Kidney (tissue), 14 donors: ENCODE data around the gene SOX15. TPM values are rescaled to one million over a fixed set of nuclear protein-coding genes. Genes with fewer than 3 reads are reported as not detected.

Experiments
- DNase-seq, 5 donors: peaks; one replicate each; pipeline ENCODE4 v3.0.0-alpha.2; 2013 to 2020
- FAIRE-seq: peaks from 2 replicates; lab custom pipeline; 2012; peaks lifted over from hg19 to GRCh38; lab: Jason Lieb, UNC
- H3K27ac ChIP-seq, 2 donors: one replicate each; pipeline ENCODE4 v1.7.0; 2013; ENCODE audit warnings: low read depth in 2 of 2, low read length in 2 of 2, inconsistent platforms in 1 of 2
- H3K27me3 ChIP-seq: one replicate; pipeline ENCODE4 v1.7.1; 2013; ENCODE audit warnings: low read length, inconsistent platforms; ENCODE audit not compliant: control insufficient read depth, insufficient read depth
- H3K36me3 ChIP-seq, 3 donors: one replicate each; pipeline versions ENCODE4 v1.7.0 to v1.7.1; 2013; ENCODE audit warnings: low read length in 3 of 3, control low read depth in 1 of 3, inconsistent platforms in 1 of 3; ENCODE audit not compliant: insufficient read depth in 3 of 3, control insufficient read depth in 2 of 3
- H3K4me1 ChIP-seq, 3 donors: one replicate each; pipeline versions ENCODE4 v1.7.0 to v1.7.1; 2013; ENCODE audit warnings: low read length in 3 of 3, inconsistent platforms in 1 of 3, low read depth in 1 of 3; ENCODE audit not compliant: control insufficient read depth in 2 of 3, insufficient read depth in 2 of 3
- H3K4me3 ChIP-seq, 3 donors: one replicate each; pipeline versions ENCODE4 v1.7.0 to v1.8.1; 2013; ENCODE audit warnings: low read length in 3 of 3, control low read depth in 1 of 3, inconsistent platforms in 1 of 3
- H3K9ac ChIP-seq, 3 donors: one replicate each; pipeline versions ENCODE4 v1.7.0 to v1.7.1; 2013; ENCODE audit warnings: low read length in 3 of 3, control low read depth in 1 of 3, inconsistent platforms in 1 of 3
- H3K9me3 ChIP-seq, 3 donors: one replicate each; pipeline versions ENCODE4 v1.7.0 to v1.7.1; 2013; ENCODE audit warnings: low read length in 3 of 3, control low read depth in 1 of 3, inconsistent platforms in 1 of 3; ENCODE audit not compliant: control insufficient read depth in 2 of 3, insufficient read depth in 1 of 3
- intact Hi-C: fragments of 100-400 bp; cut with DNase I; formaldehyde crosslinking; loops from one replicate; pipeline ENCODE4 v1.11.1; 2022
- polyA plus RNA-seq: library from polyadenylated mRNA; stranded (reverse); fragments of 350-450 nt; fragmentation: Illumina TruSeq; extraction: RNeasy Lipid Tissue Mini Kit (QIAGEN cat#74804); gene quantifications from one replicate; pipeline ENCODE4 v1.2.3, GENCODE V29; 2014; ENCODE audit warnings: low read depth, low replicate concordance; ENCODE audit not compliant: insufficient read depth
- total RNA-seq: library from RNA; stranded (reverse); fragmentation: NEBNext Ultra II Directional; extraction: Animal tissue kit (Norgen Biotek cat#: 25700); gene quantifications from one replicate; pipeline ENCODE4 v1.2.1, GENCODE V29; 2021
- TF ChIP-seq, protein P1 (sequence below): IDR thresholded peaks from 3 replicates; pipeline ENCODE4 v1.5.1; 2012; ENCODE audit warnings: mild to moderate bottlenecking, moderate library complexity, borderline replicate concordance; ENCODE audit not compliant: insufficient read depth; ENCODE audit errors: extremely low read depth
- donor health status: control.
- donor health status: control.
- donor health status: control.
- donor health status: control.
- donor health status: control.
- donor health status: DM: yes; HTN: yes; CAD: no.
- donor health status: Normal renal cell carcinoma (clear cell type).

SOX15 gene
- total and polyA plus RNA-seq, 2 donors from 2014 or later, result 0.80 to 0.88 TPM

DNA sequence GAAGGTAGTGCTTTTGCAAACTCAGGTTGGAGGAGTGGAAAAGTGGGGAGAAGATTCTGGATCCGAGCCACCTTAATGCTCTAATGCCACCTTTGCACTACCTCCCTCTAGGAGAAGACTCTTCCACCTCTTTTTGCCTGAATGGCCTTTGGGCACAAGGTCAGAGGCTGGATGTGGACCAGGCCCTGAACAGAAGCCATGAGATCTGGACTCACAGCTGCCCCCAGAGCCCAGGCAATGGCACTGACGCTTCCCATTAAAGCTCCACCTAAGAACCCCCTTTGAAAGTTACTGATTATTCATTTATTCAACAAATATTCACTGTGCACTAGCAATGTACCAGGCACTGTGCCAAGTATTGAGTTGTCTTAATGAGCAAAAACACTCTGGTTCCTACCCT lies 43.2 kb upstream of the SOX15 start:
- no peak overlapping the region for H3K9ac ChIP-seq
- H3K27me3 ChIP-seq, result no peaks in the 10 kb centered on the region
- DNase-seq, result no peak
- TF ChIP-seq, protein P1, sequence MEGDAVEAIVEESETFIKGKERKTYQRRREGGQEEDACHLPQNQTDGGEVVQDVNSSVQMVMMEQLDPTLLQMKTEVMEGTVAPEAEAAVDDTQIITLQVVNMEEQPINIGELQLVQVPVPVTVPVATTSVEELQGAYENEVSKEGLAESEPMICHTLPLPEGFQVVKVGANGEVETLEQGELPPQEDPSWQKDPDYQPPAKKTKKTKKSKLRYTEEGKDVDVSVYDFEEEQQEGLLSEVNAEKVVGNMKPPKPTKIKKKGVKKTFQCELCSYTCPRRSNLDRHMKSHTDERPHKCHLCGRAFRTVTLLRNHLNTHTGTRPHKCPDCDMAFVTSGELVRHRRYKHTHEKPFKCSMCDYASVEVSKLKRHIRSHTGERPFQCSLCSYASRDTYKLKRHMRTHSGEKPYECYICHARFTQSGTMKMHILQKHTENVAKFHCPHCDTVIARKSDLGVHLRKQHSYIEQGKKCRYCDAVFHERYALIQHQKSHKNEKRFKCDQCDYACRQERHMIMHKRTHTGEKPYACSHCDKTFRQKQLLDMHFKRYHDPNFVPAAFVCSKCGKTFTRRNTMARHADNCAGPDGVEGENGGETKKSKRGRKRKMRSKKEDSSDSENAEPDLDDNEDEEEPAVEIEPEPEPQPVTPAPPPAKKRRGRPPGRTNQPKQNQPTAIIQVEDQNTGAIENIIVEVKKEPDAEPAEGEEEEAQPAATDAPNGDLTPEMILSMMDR, result no peak
- peaks cover 0 to 9% (median 7%) of the 10 kb centered on the region in 3 donors for H3K4me1 ChIP-seq
- intact Hi-C loops, result no loop called here
- FAIRE-seq, result no peak
- no peaks in the 10 kb centered on the region for H3K36me3 ChIP-seq
- H3K4me3 ChIP-seq, result no peak overlapping the region
- H3K27ac ChIP-seq, result no peak overlapping the region
- no peaks in the 10 kb centered on the region for H3K9me3 ChIP-seq

DNA sequence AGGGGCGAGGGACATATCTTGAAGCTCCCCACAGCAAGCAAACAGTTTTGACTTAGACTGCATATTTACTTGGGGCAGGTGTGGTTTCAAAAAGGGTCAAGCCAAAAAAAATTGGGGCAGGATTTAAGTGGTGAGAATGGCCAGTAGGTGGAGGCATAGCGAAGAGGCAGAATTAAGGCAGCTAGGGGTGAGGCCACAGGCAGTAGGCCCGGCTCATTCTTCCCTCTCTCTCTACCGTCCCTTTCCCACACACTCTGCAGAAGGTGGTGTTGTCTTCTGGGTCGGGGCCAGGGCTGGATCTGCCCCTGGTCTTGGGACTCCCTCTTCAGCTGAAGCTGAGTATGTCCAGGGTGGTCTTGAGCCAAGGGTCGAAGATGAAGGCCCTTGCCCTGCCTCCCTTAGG lies 42.6 kb upstream of the SOX15 start:
- Histone ChIP-seq H3K4me1 (peaks cover 0 to 9% (median 7%) of the 10 kb centered on the region in 3 donors), H3K9ac (no peak overlapping the region), H3K27ac (no peak overlapping the region), H3K36me3 (no peaks in the 10 kb centered on the region), H3K9me3 (no peaks in the 10 kb centered on the region), H3K27me3 (no peaks in the 10 kb centered on the region), H3K4me3 (no peak overlapping the region)
- intact Hi-C loops, result no loop called here
- no peak for DNase-seq
- TF ChIP-seq, protein P1, result peak; percentile 24
- no peak for FAIRE-seq

DNA sequence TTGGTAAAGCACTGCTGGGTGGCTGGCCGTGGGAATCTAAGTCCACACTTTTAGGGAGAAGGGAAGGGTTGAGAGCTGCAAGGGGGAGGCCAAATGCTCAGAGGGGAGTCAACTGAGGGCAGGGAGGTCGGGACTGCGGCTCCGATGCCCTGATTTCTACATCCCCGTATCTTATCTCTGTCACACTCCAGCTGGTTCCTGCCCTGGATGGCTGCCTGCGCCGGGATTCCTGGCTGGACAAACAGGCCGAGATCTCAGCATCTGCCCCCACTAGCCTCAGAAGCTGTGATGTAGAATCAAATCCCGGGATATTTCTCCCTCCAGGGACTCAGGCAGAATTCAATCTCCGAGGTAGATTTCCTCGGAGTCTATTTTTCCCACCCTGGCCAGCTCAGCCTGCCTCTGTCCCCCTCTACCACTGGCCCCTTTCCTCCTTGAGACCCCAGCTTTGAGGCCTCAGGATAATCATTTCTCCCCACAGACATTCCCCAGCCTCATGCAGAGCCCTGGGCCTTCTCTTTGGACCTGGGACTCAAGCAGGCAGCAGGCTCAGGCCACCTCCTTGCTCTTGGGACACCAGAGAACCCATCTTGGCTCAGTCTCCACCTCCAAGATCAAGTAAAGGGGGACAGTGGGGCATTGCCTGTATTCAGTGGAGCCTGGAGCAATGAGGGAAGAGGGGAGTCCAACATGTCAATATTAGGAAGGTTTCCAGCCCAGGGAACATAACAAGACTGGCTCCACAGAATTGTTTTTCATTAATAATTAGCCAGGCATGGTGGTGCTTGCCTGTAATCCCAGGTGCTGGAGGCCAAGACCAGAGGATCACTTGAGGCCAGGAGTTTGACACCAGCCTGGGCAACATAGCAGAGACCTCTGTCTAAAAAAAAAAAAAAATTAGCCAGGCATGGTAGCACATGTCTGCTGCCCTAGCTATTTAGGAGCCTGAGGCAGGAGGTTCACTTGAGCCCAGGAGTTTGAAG lies 41.8 kb upstream of the SOX15 start:
- Histone ChIP-seq H3K27ac (peak overlapping the region in 1 of 2 donors; percentile 49), H3K9me3 (no peaks in the 10 kb centered on the region), H3K36me3 (no peaks in the 10 kb centered on the region), H3K9ac (peak overlapping the region in 1 of 3 donors; percentile 34), H3K4me1 (peaks cover 0 to 9% (median 9%) of the 10 kb centered on the region in 3 donors), H3K27me3 (no peaks in the 10 kb centered on the region), H3K4me3 (no peak overlapping the region)
- TF ChIP-seq, protein P1, result no peak
- intact Hi-C loops, result no loop called here
- DNase-seq (no peak), FAIRE-seq (no peak)
